Glomerular endothelial cell (primary cell): ENCODE results near the gene EFCAB5. TPM values are rescaled to one million over a fixed set of nuclear protein-coding genes. Genes with fewer than 3 reads are reported as not detected.
"Not testable (repeated sequence)": the region's sequence is repeated elsewhere in the genome, so short reads cannot be mapped to it uniquely, and the experiment has no call there.

Experiments
- DNase-seq: peaks from one replicate; pipeline ENCODE4 v3.0.0-alpha.2; 2011; ENCODE audit warnings: low read depth, low spot score; ENCODE audit errors: extremely low read depth
- total RNA-seq: library from RNA; depleted of rRNA; stranded (reverse); fragments of >200 nt; gene quantifications from 2 replicates; pipeline ENCODE4 v1.2.3, GENCODE V29; 2015

EFCAB5 gene
- total RNA-seq, 1 donor from 2014 or later: 0.53 TPM

DNA sequence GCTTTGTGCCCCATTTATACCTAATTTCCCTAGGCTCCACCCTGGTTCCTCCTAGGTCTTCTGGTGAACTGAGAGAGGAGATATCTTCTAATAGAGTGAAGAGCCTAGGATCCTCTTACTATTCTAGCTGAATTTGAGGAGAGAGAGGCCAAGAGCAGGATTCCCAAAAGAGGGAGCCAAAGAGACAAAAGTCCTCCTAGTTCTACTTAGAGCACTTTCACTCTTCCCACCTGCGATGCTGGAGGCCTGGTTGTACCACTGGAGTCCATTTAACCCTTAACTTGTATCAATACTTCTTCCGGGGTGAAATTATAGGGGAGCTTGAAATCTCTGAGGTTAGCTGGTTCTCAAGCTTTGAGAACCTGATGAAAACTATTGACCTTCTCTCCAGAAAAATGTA is 8.1 kb upstream of the EFCAB5 start:
- no peak for DNase-seq

DNA sequence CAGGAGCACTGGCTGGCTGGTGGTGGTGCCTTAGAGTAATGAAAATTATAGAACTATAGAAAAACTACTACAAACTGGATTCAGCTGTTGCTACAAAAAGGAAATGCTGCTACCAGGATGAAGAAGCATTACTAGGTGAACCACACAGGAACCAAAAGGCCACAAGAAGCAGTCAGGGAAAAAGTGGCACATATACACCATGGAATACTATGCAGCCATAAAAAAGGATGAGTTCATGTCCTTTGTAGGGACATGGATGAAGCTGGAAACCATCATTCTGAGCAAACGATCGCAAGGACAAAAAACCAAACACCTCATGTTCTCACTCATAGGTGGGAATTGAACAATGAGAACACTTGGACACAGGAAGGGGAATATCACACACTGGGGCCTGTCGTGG is 5.5 kb upstream of the EFCAB5 start:
- not testable (repeated sequence) for DNase-seq

DNA sequence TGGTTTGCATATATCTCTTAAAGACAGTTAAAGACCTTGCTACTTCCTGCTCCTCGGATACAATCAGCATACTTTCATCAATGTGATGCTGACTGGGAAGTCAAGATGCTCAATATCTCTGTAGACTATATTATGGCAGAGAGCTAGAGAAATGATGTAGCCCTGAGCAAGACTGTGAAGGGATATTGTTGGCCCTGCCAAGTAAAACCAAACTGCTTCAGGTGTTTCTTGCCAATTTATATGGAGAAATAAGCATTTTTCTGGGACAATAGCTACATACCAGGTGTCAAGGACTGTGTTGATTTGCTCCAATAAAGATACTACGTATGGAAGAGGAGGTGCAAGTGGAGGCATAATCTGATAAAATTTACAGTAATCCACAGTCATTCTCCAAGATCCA is 4.7 kb upstream of the EFCAB5 start:
- DNase-seq: no peak

DNA sequence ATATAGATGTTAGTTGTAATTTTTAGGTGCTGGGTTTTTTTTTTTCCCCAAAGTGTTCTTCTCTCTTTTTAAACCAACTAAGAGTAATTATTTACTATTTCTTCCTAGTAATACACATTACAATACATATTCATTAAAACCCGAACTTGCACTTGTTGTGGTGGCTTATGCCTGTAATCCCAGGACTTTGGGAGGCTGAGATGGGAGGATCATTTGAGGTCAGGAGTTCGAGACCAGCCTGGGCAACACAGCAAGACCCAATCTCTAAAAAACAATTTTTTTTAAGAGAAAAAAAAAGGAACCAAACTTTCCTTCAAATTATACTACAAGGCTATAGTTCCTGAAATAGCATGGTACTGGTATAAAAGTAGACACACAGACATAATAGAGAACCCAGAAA is 3.8 kb downstream of the EFCAB5 start:
- no peak for DNase-seq

DNA sequence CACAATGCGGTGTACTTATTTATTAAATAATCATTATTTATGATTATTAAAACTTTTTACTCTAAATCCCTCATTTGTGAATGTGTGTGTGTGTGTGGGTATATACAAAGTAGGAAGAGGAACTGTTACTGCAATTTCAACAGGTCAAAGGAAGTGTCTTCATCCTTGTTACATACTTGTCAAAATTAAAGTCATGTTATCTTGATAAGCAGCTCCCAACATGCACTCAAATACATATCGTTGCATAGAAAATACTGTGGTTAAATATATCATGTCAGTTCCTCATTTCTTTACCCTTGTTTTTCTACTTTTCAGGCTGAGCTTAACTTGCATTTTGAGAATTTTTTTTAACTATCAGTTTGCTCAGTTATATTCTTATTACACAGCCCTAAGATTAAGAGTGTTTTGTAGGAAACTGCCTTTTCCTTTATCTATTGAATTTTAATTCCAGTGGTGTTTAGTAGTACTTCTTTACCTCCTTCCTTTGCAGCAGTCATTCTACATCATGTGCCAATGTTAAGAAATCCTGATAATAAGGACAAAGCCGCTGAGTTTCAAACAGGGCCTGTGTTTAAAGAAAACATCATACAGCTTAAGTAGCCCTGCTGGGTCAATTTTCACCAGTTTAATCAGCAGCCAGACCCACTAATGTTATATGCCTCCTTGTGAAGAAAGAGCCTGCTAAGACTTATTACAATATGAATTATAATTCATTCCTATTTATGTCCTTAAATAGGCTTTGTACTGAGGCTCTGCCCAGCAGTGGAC is 7.2 kb downstream of the EFCAB5 start:
- no peak for DNase-seq

DNA sequence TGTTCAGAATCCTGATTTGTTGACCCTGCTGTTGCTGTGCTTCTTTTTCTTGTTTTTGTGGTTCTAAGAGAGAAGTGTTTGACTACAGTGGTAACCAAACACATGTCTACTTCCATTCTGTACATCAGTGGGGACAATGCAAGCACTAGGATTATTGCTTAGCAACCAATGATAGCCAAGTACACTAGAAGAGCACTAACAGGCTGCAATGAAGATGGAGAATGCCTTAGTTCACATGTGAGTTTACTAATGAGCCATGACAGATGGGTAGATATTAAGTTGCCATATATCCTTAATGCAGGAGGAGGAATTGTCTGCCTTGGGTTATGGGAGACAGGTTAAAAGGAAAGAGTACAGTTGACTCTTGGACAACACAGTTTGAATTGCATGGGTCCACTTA is 8.3 kb downstream of the EFCAB5 start:
- no peak for DNase-seq

DNA sequence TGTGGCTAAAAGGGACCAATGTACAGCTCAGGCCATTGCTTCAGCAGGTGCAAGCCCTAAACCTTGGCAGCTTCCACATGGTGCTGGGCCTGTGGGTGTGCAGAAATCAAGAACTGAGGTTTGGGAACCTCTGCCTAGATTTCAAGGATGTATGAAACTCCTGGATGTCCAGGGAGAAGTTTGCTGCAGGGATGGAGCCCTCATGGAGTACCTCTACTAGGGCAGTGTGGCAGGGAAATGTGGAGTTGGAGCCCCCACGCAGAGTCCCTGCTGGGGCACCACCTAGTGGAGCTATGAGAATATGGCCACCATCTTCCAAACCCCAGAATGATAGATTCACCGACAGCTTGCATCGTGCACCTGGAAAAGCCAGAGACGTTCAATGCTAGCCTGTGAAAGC is 13.0 kb downstream of the EFCAB5 start:
- DNase-seq: no peak

DNA sequence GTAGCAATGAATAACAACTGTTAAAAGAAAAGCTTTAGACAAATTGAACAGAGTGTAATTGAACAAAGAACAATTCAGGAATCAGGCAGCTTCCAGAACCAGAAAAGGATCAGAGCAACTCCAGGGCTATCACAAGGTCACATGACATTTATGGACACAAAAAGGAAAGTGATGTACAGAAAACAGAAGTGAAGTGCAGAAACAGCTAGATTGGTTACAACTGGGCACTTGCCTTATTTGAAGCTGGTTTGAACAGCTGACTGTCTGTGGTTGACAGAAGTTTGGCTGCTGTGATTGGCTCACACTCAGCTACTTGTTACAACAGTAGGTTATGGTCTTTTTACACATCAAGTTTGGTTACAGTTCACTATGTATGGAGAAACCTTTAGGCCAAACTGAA is 14.8 kb downstream of the EFCAB5 start:
- DNase-seq: no peak

DNA sequence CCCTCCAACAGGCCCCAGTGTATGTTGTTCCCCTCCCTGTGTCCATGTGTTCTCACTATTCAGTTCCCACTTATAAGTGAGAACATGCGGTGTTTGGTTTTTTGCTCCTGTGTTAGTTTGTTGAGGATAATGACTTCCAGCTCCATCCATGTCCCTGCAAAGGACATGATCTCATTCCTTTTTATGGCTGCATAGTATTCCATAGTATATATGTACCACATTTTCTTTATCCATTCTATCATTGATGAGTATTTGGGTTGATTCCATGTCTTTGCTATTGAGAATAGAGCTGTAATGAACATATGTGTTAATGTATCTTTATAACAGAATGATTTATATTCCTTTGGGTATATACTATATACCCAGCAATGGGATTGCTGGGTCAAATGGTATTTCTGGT is 16.1 kb downstream of the EFCAB5 start:
- DNase-seq: not testable (repeated sequence)

DNA sequence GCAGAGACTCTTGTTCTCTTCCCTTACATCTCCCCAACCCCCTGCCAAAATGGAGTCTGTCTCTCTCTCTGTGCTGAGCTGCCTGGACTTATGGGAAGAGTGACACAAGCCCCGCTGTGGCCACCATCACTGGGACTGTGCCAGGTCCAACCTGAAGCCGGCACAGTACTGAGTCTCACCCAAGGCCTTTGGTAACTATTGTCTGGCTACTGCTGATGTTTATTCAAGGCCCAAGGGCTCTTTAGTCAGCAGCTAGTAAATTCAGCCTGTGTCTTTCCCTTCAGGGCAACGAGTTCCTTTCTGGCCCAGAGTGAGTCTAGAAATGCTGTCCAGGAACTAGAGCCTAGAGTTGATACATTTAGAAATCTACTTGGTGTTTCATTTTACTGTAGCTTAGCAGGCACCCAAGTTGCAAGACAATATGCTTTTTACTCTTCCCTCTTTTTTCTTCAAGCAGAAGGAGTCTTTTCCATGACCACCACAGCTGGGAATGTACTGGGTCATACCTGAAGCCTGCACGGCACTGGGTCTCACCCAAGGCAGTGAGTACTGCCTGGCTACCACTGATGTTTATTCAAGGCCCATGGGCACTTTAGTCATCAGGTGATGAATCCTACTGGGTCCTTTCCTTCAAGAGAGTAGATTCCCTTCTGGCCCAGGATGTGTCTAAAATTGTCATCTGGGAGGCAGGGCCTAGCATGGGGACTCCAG is 17.7 kb downstream of the EFCAB5 start:
- no peak for DNase-seq

DNA sequence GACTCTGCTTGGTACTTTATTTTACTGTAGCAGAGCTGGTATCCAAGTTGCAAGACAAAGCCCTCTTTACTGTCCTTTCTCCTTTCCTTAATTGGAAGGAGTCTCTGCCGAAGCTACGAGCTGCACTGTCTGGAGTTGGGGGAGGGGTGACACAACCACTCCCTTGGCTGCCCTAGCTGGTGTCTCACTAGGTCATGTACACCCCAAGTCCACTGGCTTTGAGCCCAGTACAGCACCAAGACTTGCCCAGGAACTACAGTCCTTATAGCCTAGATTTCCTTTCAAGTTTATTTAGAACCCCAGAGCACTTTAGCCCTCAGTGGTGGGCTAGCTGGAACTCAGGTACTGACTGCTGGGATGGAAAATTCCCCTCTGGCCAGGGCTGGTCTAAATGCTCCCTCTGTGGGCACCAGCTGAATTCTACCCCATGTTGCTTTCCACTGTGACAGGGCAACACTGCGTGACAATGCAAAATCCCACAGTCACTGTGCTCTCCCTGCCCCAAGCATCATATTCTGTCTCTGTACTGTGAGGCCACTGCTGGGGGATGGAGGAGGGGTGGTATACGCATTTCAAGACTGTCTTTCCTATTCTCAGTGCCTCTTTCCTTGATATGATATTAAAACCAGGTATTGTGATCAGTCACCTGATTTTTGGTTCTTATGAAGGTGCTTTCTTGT is 18.4 kb downstream of the EFCAB5 start:
- DNase-seq: no peak

DNA sequence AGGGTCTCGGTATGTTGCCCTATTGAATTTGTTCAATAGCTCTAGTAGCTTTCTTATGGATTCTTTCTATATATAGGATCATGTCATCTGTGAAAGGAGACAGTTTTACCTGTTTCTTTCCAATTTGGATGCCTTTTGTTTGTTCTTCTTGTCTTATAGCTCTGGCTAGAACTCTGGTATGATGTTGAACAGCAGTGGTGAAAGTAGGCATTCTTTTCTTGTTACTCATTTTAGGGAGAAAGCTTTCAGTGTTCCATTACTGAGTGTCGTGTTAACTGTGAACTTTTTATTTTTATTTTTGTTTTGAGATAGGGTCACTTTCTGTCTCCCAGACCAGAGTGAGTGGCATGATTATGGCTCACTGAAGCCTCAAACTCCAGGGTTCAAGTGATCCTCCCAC is 21.2 kb downstream of the EFCAB5 start:
- DNase-seq: no peak

DNA sequence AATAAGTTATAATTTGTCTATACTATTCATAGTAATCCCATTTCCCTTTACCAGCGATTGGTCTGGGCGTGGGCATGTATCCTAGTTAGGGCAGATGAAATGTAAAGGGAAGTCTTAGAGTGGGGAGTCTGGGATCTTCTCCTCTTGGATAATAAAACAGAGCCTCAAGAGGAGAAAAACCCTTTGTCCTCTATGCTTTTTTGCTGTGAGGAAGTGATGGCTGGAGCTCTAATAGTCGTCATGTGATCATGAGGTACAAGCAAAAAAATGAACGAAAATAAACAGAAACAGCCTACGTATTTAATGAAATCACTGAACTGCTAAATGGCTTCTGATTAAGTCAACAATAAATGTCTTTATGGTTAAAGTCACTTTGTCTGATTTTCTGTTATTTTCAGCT is 26.8 kb downstream of the EFCAB5 start:
- DNase-seq: no peak

DNA sequence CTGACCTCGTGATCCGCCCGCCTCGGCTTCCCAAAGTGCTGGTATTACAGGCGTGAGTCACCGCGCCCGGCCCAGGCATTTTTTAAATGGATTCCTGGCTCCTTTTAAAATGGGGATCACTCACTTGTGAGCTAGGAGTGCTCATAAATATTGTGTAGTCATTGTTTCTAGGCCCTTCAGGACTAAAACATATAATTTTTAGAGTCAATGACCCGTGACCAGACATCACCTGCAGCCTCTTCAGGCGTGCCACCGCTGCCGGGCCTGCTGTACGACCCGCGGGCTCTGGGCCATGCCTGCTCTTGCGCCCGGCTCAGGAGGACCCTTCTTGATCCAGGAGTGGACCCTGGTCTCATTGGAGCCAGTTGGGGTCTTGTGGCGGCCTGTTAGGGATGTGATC is 30.8 kb downstream of the EFCAB5 start:
- no peak for DNase-seq

DNA sequence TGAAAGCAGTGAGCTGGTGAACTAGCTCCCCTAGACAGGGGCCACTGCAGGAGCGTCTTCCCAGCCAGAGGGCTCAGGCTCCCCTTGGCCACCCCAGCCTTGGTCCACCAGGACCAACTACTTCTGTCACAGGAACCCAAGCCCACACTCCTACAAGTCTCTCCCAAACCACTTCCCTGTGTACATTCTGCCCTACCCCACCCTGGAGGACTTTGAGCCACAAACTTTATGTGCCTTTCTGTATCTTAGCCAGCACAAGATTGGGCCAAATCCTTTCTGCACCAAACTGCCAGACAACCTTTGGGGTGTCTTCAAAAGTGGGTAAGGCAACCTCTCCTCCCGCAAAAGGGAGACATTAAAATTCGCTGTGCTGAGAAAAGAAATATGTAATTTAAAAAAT is 31.6 kb downstream of the EFCAB5 start:
- DNase-seq: no peak

DNA sequence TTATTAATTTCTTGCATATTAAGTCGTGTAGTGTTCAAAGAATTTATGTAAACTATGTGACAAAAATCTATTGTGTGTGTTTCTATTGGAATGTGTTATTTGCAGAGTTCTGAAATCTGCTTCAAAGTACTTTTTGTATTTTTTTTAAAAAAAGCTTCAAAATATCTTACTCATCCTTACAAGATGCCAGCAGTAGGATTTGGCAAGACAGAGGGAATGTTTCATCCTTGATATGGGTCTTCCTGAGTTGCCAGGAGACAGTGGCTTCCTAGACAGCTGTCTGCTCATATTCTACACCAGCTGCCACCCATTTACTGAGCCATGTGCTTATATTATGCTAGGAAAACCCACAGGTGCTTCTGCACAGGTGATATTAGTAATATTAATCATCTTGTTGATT is 36.4 kb downstream of the EFCAB5 start:
- DNase-seq: no peak

DNA sequence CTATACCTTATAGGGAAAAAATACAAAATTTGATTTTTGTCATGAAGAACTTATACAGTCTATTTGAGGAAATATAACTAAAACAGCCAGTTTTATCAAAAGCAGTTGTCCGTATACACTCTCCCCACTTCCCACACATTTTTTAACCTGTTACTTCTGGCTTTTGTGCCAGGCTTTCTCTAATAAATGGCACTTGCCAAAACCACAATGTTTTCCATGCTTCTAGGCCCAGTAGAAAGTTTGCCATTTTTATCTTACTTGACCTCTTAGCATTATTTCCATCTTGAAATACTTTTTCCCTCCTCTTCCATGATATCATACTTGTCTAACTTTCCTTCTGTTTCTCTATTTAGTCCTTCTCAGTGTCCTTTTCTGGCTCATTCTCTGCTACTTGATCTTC is 38.8 kb downstream of the EFCAB5 start:
- DNase-seq: no peak

DNA sequence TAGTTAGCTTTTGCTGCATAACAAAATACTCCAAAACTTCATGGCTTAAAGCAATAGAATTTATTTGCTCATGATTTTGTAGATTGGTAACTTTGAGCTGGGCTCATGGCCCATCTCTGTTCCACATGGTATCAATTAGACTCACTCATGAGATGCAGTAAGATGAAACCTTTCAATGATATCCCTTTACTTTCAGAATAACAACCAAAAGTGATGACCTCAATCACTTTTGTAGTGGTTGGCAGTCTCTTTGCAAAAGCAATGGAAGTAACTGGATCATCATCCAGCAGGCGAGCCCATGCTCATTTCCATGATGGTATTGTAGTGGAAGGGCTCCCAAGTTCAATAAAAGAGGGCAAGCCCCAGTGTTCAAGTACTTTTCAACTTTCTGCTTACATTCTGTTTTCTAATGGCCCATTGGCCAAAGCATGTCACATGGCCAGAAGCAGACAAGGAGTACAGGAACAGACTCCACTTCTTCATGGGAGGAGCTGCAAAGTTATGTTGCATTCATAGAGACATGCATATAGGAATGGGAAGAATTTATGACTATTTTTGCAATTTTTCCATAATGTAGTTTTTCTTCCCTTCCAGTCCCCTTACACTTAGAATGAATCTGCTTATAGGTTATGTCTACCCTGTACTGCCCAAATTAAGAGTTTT is 41.7 kb downstream of the EFCAB5 start:
- no peak for DNase-seq

DNA sequence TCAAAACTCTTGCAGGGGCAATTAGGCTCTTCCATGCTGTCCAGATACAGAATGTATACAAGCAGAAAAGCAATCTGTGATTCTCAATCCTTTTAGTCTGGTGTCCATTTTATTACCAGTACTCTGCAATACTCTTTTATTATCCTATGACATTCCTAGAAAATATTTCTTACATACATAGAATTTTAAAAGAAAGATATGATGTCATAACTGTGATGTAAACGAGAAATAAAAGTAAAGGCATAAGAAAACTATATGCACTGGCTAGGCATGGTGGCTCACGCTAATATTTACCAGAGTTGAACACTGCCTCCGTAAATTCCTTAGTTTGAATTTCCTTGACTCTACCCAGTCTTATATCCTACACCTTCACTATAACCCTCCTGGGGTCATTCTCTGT is 55.0 kb downstream of the EFCAB5 start:
- DNase-seq: no peak

DNA sequence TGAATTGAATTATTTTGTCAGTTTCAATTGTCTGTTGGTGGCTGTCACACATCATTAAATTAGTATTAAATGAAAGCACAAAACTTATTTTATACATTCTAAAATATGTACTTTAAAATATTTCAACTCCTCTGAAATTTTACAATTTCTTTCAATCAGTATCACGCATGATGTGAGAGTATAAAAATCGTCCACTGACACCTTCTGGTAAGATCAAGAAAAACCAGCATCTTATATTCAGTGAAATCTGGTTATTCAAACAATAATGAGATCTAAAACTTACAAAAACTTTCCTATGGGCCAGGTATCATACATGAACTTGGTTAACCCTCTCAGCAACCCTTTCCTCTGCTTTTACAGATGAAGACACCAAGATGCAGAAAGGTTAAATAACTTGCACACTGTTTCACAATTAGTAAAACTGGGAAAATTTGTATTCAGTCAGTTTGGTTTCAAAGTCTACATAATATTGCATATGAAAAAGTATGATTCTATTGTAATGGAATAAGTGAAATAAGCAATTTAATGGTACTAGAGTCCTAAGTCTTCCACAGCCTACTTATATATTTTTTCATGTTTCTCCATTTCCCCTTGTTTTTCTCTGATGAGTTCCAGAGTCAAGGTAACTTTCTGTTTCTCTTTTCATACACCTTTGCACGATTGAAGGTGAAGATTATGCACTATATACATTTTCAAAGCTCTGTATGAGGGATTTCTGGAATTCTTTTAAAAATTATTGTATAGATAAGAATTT is 58.7 kb downstream of the EFCAB5 start:
- DNase-seq: no peak
